ENCODE measurements around the gene KITLG.

- TF ChIP-seq CTCF (IDR thresholded peaks at IDR 0.05) (no peak), POLR2A (IDR thresholded peaks at IDR 0.05) (no peak)
Observed at GRCh38 chr12:88516811-88517210, 63.5 kb downstream of the KITLG start.
